GM10248 (cell line): ENCODE measurements around the gene MTA1.

ENCODE experiments used
- CTCF ChIA-PET: fragments of 300-600 bp; sonication (Branson Sonifier 250); formaldehyde crosslinking; extraction: SDS; loops from one replicate; lab custom pipeline; 2021; ENCODE audit warnings: antibody characterized with exemption; lab: Yijun Ruan, JAX
- POLR2A ChIA-PET: fragments of 350-650 bp; sonication (Branson Sonifier 250); formaldehyde crosslinking; extraction: SDS; loops from one replicate; lab custom pipeline; 2020; ENCODE audit warnings: antibody characterized with exemption; lab: Yijun Ruan, JAX
- DNase-seq: peaks from one replicate; pipeline ENCODE4 v3.0.0; 2012; ENCODE audit errors: extremely low spot score
- TF ChIP-seq, protein P1 (sequence below): IDR thresholded peaks from 2 replicates; pipeline ENCODE4 v1.5.1; 2012; ENCODE audit warnings: mild to moderate bottlenecking, low read depth; ENCODE audit errors: extremely low read depth, missing control alignments, control extremely low read depth

Gene MTA1

DNA sequence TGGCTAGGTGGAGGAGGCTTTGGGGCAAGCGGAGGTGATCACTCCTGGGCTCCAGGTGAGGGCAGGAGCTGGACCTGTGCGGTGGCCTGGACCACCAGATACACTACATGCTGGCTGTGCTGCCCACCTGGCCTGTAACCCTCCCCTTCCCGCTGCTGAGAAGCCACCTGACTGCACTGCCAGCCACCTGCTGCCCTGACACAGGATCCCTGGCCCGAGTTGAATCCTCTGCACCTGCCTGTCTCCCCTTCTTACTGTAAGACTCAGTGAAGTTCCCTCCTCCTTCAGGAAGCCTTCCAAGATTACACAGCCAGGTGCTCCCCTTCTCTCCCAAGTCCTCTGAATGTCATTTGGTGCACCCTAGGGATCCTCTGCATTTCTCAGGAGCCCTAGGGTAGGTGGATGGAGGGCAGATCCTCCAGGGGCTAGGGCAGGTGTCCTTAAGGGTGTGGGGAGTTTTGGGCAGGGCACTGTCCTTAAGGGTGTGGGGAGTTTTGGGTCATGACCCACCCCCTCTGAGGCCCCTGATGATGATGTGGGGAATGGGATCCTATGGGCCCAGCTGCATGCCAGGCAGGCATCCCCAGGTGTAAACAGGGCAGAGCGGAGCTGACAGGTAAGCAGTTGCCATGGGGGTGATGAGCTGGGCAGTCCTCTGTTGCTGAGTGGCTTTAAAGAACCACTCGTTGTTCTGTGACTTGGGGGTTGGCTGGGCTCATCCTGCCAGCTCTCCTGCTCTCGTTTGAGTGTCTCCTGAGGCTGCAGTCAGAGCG lies 6.7 kb upstream of the MTA1 start:
- ChIA-PET CTCF (interaction anchor here (0.9 to 3.4 kb wide), 4 partner anchors 9 to 68 kb away, joined by 4 to 13 read pairs (median 6); no protein-coding TSS in a partner anchor), POLR2A (no interaction called here)
- no peak for DNase-seq
- TF ChIP-seq, protein P1, sequence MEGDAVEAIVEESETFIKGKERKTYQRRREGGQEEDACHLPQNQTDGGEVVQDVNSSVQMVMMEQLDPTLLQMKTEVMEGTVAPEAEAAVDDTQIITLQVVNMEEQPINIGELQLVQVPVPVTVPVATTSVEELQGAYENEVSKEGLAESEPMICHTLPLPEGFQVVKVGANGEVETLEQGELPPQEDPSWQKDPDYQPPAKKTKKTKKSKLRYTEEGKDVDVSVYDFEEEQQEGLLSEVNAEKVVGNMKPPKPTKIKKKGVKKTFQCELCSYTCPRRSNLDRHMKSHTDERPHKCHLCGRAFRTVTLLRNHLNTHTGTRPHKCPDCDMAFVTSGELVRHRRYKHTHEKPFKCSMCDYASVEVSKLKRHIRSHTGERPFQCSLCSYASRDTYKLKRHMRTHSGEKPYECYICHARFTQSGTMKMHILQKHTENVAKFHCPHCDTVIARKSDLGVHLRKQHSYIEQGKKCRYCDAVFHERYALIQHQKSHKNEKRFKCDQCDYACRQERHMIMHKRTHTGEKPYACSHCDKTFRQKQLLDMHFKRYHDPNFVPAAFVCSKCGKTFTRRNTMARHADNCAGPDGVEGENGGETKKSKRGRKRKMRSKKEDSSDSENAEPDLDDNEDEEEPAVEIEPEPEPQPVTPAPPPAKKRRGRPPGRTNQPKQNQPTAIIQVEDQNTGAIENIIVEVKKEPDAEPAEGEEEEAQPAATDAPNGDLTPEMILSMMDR = no peak

DNA sequence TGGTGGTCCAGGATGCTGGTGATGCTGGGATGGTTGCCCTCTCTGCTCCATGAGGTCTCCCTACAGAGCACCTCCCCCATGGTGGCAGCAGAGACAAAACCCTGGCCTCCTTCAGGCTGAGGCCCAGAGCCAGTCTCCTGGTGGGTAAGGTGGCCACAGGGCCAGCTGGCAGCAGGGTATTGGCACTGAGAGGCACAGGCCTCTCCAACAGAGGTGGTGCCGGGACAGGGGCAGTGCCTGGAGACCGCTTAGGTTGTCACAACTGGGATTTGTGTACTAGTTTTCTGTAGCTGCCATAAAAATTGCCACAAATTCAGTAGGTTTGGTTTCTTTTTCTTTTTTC lies 6.1 kb upstream of the MTA1 start:
- POLR2A ChIA-PET = no interaction called here
- TF ChIP-seq, protein P1 = no peak
- CTCF ChIA-PET = interaction anchor here (1.3 to 3.4 kb wide), 2 partner anchors 10 to 15 kb away, joined by 4 to 13 read pairs; no protein-coding TSS in a partner anchor
- DNase-seq = no peak

DNA sequence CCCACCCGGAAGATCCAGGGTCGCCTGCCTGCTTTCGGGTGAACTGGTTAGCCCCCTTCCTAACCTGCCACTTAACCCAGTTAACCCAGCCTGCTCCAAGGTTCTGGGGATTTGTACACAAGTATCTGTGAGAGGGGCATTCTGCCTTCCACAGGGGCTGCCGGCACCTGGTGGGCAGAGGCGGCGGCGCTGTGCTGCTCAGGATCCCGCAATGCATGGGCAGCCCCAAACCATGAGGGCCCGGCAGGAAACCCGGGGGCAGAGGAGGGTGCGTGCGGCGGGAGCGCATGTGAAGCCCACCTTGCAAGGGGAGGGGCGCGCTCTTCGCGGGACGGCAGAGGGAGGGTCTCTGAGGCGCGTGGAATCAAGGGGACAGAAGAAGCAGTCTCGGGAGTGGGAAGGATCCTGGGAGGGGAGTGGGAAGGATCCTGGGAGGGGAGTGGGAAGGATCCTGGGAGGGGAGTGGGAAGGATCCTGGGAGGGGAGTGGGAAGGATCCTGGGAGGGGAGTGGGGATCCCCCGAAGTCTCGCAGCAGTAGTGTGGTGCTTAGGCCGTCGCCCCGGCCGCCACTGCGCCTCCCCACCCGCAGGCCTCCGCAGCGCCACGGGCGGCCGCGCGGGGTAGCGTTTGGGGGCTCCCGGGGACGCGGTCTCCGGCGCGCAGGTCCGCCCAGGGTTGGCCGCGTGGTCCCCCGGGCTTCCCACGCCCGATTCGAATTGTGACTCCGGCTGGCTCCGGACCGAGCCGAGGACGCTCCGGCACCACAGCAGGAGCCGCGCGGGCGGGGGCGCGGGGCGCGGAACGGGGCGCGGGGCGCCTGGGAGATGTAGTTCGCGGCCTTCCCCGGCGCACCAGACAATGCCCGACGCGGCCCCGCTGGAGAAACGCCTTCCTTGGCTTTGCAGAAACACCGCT lies 4.9 kb upstream of the MTA1 start:
- TF ChIP-seq, protein P1 = peak; percentile 69
- CTCF ChIA-PET = interaction anchor here (0.9 to 3.4 kb wide), 6 partner anchors 11 to 74 kb away, joined by 3 to 13 read pairs (median 4); no protein-coding TSS in a partner anchor
- POLR2A ChIA-PET = no interaction called here
- DNase-seq = peak; percentile 85

DNA sequence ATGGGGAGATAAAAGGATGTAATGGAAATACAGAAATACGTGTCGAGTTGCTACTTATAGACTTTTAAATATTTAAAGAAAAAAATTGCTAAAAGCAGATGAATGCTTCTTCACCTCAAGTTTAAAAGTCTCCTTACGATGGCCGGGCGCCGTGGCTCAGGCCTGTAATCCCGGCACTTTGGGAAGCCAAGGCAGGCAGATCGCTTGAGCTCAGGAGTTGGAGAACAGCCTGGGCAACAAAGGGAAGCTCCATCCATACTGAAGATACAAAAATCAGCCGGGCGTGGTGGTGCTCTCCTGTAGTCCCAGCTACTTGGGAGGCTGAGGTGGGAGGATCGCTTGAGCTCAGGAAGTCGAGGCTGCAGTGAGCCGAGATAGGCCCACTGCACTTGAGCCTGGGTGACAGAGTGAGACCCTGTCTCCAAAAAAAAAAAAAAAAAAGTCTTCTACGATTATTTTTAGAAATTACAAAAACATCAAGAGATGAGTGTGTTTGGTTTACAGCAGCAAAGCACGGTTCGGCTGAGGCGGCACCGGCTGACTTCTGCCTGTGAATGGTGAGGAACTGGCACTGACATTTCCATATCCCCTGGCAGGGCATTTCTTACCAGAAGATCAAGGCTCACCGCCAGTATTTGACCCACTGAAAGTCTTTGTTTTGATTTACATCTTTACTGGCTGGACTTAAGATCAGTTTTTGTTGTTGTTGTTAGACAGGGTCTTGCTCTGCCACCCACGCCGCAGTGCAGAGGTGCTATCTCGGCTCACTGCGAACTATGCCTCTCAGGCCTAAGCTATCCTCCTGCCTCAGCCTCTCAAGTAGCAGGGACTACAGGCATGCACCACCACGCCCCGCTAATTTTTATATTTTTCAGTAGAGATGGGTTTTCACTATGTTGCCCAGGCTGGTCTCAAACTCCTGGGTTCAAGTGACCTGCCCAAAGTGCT lies 3.9 kb upstream of the MTA1 start:
- no peak for DNase-seq
- ChIA-PET CTCF (interaction anchor here (0.9 to 2.8 kb wide), 7 partner anchors 9 to 73 kb away, joined by 3 to 11 read pairs (median 3); no protein-coding TSS in a partner anchor), POLR2A (no interaction called here)
- TF ChIP-seq, protein P1 = no peak

DNA sequence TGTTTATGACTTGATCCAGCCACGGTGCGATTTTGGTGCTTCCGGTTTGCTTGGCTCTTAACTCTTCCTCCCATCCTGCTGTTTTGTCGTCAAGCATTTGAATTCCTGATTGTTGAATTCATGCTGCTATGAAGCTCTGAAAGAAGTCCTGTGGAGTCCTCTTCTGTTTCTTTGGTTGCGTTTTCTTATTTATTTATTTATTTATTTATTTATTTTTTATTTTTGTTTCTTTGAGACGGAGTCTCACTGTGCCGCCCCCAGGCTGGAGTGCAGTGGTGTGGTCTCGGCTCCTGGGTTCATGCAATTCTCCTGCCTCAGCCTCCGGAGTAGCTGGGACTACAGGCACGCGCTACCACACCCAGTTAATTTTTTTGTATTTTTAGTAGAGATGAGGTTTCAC lies 3.0 kb upstream of the MTA1 start:
- POLR2A ChIA-PET = no interaction called here
- DNase-seq = no peak
- TF ChIP-seq, protein P1 = no peak
- CTCF ChIA-PET = interaction anchor here (1.2 to 2.8 kb wide), 3 partner anchors 10 to 73 kb away, joined by 3 to 11 read pairs (median 8); no protein-coding TSS in a partner anchor

DNA sequence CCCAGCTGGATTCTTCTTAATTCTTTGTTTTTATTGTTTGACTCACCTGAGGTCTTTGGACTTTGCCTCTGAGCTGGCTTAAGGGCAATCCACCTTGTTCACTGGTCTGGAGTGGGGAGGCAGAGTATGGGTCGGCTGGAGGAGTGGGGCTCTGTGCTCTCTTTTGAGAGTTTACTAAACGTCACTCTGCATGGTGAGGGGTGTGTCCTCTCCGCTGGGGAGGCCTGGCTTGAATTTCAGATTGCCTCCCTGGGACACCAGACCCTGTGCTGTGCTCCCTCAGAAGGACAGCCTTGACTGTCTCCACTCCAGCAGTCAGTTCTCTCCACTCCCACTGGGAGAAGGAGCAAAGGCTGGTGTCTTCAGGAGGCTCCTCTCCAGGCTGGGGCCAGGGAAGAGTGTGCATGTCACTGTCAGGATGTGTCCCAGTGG lies 1.9 kb upstream of the MTA1 start:
- CTCF ChIA-PET = interaction anchor here (1.0 to 2.8 kb wide), 5 partner anchors 10 to 72 kb away, joined by 3 to 11 read pairs (median 5); no protein-coding TSS in a partner anchor

More for the DNA sequence above, 1.9 kb upstream of the MTA1 start:
- DNase-seq = no peak
- TF ChIP-seq, protein P1 = no peak
- POLR2A ChIA-PET = no interaction called here
